Lung microvascular endothelial cell (primary cell): Measurements from ENCODE around the gene PADI4. TPM values are rescaled to one million over a fixed set of nuclear protein-coding genes. Genes with fewer than 3 reads are reported as not detected.

Experiments
- DNase-seq, 2 donors: peaks; one replicate each; pipeline versions ENCODE4 v3.0.0 to v3.0.0-alpha.2; 2010; ENCODE audit warnings: low read depth in 2 of 2
- total RNA-seq: library from RNA; depleted of rRNA; stranded (reverse); fragments of >200 nt; gene quantifications from 2 replicates; pipeline ENCODE4 v1.2.1, GENCODE V29; 2014

PADI4 gene, protein sequence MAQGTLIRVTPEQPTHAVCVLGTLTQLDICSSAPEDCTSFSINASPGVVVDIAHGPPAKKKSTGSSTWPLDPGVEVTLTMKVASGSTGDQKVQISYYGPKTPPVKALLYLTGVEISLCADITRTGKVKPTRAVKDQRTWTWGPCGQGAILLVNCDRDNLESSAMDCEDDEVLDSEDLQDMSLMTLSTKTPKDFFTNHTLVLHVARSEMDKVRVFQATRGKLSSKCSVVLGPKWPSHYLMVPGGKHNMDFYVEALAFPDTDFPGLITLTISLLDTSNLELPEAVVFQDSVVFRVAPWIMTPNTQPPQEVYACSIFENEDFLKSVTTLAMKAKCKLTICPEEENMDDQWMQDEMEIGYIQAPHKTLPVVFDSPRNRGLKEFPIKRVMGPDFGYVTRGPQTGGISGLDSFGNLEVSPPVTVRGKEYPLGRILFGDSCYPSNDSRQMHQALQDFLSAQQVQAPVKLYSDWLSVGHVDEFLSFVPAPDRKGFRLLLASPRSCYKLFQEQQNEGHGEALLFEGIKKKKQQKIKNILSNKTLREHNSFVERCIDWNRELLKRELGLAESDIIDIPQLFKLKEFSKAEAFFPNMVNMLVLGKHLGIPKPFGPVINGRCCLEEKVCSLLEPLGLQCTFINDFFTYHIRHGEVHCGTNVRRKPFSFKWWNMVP
- not detected in 2 replicates for total RNA-seq

DNA sequence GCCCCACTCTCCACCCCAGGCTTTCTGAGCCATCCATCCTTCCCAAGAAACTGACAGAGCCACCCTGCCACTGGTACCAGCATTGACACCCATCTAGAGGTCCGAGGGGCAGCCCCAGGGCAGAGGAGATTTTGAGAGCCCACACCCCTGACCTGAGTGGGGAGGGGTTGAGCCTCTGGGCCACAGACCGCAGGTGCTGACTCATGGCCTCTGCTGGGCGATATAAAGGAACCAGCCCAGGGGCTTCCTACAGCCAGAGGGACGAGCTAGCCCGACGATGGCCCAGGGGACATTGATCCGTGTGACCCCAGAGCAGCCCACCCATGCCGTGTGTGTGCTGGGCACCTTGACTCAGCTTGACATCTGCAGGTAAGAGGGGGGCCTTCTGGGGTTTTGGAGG is at the start of gene PADI4:
Gene PADI4, plus strand, starts transcription at position 252 of the 400 bp plus-strand sequence. Its CDS starts 26 bp downstream, at position 278.
- no peak for DNase-seq

DNA sequence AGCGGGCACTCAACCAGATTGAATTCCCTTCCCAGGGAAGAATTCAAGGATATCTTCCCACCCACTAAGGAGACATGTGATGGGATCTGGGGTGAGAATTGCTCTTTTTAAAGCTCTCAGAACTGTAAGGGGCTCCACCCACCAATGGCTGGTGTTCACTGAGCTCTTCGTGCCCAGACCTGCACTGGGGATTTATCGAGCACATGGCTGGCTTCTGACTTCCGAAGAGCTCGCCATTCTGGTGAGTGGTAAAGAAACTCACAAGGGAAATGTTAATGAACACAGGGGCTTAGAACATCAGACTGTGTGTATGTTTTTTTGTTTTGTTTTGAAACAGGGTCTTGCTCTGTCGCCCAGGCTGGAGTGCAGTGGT is 49.3 kb upstream of the PADI4 start:
- DNase-seq: no peak

GRCh38 chr1:17259233-17259873 is 48.6 kb upstream of the PADI4 start:
- DNase-seq: no peak

DNA sequence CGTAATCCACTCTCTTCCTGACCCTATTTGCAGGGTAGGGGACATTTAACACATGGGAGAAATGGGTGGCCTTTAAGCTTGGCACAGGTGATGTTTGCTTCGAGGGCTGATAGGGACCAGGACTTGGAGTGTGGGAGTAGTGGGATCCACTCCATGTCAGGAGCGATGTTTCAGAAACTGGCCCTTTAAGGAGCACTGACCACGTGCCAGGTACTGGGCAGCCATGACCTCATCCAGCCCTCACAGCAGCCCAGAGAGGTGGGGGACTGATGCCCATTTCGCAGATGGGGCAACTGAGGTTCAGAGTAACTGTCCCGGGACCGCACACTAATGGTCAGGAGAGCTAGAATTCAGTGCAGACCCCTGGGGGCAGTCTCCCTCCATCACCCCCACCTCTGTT is 47.7 kb upstream of the PADI4 start:
- DNase-seq: no peak

GRCh38 chr1:17260738-17261137 is 47.3 kb upstream of the PADI4 start:
- no peak for DNase-seq

DNA sequence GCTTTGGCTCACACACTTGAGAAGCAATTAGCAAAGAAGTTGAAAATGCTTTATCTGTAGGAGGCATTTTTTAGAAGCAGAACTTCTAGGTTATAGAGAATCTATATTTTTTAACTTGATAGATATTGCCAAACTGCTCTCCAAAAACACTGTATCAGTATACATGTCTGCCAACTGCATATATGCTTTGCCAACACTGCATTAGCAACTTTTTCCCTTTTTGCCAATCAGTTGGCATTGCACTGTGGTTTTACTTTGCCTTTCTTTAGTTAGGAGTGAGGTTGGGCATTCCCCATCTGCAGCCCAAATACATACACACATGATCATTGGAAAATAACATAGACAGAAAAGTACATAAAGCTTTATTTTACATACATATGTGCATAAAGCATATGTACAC is 44.1 kb upstream of the PADI4 start:
- DNase-seq: no peak

- no peak for DNase-seq
Observed at GRCh38 chr1:17264470-17264869, 43.5 kb upstream of the PADI4 start.

GRCh38 chr1:17265162-17265561 is 42.8 kb upstream of the PADI4 start:
- DNase-seq: no peak

GRCh38 chr1:17265950-17266349 is 42.0 kb upstream of the PADI4 start:
- DNase-seq: no peak

DNA sequence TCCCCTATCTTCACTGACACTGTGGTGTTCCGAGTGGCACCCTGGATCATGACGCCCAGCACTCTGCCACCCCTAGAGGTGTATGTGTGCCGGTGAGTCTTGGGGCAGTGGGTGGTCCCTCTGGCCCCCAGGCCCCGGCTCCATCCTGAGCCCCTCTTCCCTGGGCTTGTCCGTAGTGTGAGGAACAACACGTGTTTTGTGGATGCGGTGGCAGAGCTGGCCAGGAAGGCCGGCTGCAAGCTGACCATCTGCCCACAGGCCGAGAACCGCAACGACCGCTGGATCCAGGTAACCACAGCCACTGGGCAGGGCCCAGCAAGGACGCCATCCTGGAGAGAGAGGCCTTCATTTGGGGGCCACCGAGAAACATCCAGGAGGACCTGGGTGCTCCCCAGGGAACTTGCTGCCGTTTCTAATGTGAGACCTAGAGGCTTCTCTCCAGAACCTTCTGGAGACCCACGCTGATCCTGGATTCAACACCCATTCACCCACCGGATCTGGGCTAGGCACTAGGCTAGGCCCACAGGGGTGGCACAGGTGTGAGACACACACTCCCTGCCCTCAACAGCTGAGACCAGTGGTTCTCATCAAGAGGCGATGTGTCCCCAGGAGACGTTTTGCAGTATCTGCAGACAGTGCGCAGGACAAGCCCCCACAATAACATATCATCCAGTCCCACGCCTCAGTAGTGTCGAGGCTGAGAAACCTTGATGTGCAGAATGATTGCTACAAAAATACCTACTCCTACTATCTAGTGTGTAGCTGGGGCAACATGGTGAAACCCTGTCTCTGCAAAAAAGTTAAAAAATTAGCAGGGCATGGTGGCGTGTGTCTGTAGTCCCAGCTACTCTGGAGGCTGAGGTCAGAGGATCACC is 36.9 kb upstream of the PADI4 start:
- DNase-seq: no peak

DNA sequence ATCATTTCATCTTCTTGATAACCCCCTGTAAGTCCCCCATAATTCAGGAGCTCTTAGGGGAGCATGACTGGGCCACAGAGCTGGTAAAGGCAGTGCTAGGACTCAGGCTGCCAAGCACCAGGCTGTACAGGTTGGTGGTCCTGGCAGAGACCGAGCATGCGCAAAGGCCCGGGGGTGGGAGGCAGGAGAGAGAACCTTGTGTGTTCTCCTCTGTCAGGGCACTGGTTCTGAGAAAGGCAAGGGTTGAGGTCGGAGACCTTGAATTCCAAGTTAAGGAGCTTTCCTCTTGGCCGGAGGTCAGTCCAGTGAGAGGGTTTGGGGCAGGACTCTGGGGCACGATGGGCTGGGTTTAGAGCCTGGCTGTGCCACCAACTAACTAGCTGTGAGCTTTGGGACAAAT is 35.9 kb upstream of the PADI4 start:
- no peak for DNase-seq

DNA sequence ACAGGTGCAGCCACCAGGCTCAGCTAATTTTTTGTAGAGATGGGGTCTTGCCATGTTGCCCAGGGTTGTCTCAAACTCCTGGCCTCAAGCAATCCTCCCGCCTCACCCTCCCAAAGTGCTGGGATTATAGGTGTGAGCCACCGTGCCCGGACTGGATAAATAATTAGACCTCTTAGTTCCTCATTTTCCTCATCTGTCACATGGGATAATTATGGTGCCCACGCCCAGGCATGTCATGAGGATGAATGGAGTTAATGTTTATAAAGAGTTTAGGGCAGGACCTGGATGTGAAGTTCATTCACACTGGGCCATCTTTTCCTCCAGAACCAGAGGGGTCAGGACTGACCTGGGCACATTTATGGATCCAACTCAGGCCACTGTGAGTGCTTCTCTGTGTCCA is 35.4 kb upstream of the PADI4 start:
- no peak for DNase-seq

DNA sequence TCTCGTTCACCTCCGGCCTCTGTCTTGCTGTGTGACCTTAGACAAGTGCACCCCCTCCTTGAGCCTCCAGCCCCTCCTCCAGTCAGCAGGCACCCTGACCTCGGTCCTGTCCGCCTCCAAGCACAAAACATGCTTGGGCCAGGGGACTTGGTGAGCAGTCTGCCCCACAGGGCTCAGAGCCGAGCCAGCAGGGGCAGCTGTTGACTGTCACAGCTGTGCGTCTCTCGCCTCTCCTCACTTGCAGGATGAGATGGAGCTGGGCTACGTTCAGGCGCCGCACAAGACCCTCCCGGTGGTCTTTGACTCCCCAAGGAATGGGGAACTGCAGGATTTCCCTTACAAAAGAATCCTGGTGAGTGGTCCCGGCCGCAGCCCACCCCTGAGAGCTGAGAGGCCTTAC is 34.9 kb upstream of the PADI4 start:
- no peak for DNase-seq

GRCh38 chr1:17274186-17275170 is 33.5 kb upstream of the PADI4 start:
- peak; percentile 57 to 64 for DNase-seq

GRCh38 chr1:17276568-17276967 is 31.4 kb upstream of the PADI4 start:
- peak; percentile 14 to 36 for DNase-seq

- DNase-seq: no peak
Observed at GRCh38 chr1:17277511-17278159, 30.4 kb upstream of the PADI4 start.

GRCh38 chr1:17278996-17279830 is 28.8 kb upstream of the PADI4 start:
- no peak for DNase-seq

DNA sequence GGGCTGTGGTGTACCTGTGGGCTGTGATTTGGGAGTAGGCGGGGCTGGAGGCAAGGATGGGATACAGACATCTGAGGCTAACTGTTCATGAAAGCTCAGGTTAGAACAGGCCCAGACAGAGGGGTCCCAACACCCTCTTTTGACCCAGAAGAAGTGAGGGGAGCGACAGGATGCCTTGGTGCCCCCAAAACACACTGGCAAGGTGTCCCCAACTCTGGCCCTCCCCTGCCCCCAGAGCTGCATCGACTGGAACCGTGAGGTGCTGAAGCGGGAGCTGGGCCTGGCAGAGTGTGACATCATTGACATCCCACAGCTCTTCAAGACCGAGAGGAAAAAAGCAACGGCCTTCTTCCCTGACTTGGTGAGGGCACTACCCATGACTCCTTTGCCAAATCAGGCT is 27.6 kb upstream of the PADI4 start:
- DNase-seq: no peak

DNA sequence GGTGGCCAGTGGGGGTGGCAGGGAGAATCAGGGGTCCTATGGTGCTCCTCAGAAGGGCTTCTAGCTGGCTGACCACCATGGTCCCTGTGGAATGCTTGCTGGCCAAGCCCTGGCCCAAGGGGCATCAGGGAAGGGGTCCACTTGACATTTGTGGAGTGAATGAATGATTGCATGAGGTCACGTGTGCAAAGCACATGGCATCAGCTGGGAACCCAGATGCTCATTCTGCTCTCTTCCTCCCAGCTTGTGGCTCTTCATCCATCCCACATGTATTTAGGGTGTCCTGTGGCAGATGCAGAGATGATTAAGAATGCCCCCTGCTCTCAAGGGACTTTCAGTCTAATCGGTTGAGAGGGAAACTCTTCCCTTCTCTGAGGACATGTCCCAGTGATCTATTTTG is 27.1 kb upstream of the PADI4 start:
- no peak for DNase-seq
